Transverse colon (tissue), 4 donors: ENCODE results near the gene KCNT1.

Experiments used
- CTCF ChIP-seq, 5 experiments: fragments of 200-600 bp in 3 of 5; fragments of 450-650 bp in 2 of 5; sonication (generic) in 3 of 5; IDR thresholded peaks; 1 replicate in 2 of 5; 2 replicates in 3 of 5; pipeline ENCODE4 v1.5.1; 2016 to 2017; ENCODE audit warnings: antibody characterized with exemption in 5 of 5, inconsistent platforms in 3 of 5, mild to moderate bottlenecking in 2 of 5, moderate library complexity in 1 of 5
- EP300 ChIP-seq: sonication (generic); formaldehyde crosslinking; IDR thresholded peaks from one replicate; pipeline ENCODE4 v1.6.1; 2017; ENCODE audit warnings: antibody characterized with exemption, low read depth
- POLR2A ChIP-seq: fragments of 450-650 bp; IDR thresholded peaks from one replicate; pipeline ENCODE4 v1.6.1; 2016; ENCODE audit warnings: antibody characterized with exemption, mild to moderate bottlenecking, moderate library complexity
- POLR2AphosphoS5 ChIP-seq, 3 donors: sonication (generic); formaldehyde crosslinking; IDR thresholded peaks; one replicate each; pipeline ENCODE4 v1.6.1; 2016; ENCODE audit warnings: antibody characterized with exemption in 3 of 3

GRCh38 chr9:135689011-135689410 is 13.0 kb upstream of the KCNT1 start:
- TF ChIP-seq CTCF (IDR thresholded peaks at IDR 0.05) (no peak), EP300 (no peak), POLR2A (no peak), POLR2AphosphoS5 (IDR thresholded peaks at IDR 0.05) (no peak)
